Endothelial cell of umbilical vein (primary cell): ENCODE measurements around the gene HECTD2. TPM values are rescaled to one million over a fixed set of nuclear protein-coding genes. Genes with fewer than 3 reads are reported as not detected.

Source experiments
- BruUV-seq: library from RNA; stranded (reverse); fragments of 400-500 nt; replicated peaks from 2 replicates; lab custom pipeline; 2021; lab: Mats Ljungman, UMichigan
- CTCF ChIA-PET: fragments of 300-600, 350-600 bp; sonication (Branson Sonifier 250); formaldehyde crosslinking; loops from one replicate; lab custom pipeline; 2021; ENCODE audit warnings: antibody characterized with exemption, inconsistent platforms; lab: Charles Lee
- POLR2A ChIA-PET: fragments of 300-600, 350-600 bp; sonication (Branson Sonifier 250); formaldehyde crosslinking; loops from one replicate; lab custom pipeline; 2021; ENCODE audit warnings: antibody characterized with exemption, inconsistent platforms; lab: Charles Lee
- DNase-seq: peaks from one replicate; pipeline ENCODE4 v3.0.0-alpha.2; 2011; ENCODE audit warnings: low read depth, low spot score
- FAIRE-seq: peaks from 2 replicates; lab custom pipeline; 2011; peaks lifted over from hg19 to GRCh38; lab: Jason Lieb, UNC
- H2AFZ ChIP-seq: 2 replicates; pipeline ENCODE4 v1.6.0; 2012; ENCODE audit warnings: low read depth, low read length, control low read depth, inconsistent platforms
- H3K27ac ChIP-seq: 2 replicates; pipeline ENCODE4 v1.5.1; 2011; ENCODE audit warnings: low read depth, mild to moderate bottlenecking, control low read depth, low read length, moderate library complexity; ENCODE audit not compliant: insufficient read depth
- H3K27me3 ChIP-seq, 2 experiments: 2 replicates each; pipeline versions ENCODE4 v1.6.0 to v1.6.1; 2011; ENCODE audit warnings: low read length in 2 of 2, mixed read lengths in 1 of 2; ENCODE audit not compliant: control insufficient read depth in 2 of 2, insufficient read depth in 2 of 2
- H3K36me3 ChIP-seq, 2 experiments: 2 replicates in 1 of 2; 3 replicates in 1 of 2; pipeline ENCODE4 v1.5.1; 2011; ENCODE audit warnings: low read length in 2 of 2, mild to moderate bottlenecking in 1 of 2, moderate library complexity in 1 of 2; ENCODE audit not compliant: control insufficient read depth in 2 of 2, insufficient read depth in 2 of 2; ENCODE audit errors: extremely low read depth in 1 of 2
- H3K4me1 ChIP-seq: 3 replicates; pipeline ENCODE4 v1.5.1; 2011; ENCODE audit warnings: mild to moderate bottlenecking, low read length; ENCODE audit not compliant: control insufficient read depth, insufficient read depth; ENCODE audit errors: extremely low read depth
- H3K4me2 ChIP-seq: 2 replicates; pipeline ENCODE4 v1.6.1; 2011; ENCODE audit warnings: low read length, control low read depth, mixed read lengths; ENCODE audit not compliant: insufficient read depth
- H3K4me3 ChIP-seq, 3 experiments: fragments of 200-600 bp in 1 of 3; sonication (generic), shearing (Covaris generic) in 1 of 3; replicated peaks in 1 of 3; 2 replicates each; pipeline ENCODE4 v1.5.1; 2011 to 2016; ENCODE audit warnings: control low read depth in 3 of 3, low read length in 3 of 3, mild to moderate bottlenecking in 2 of 3, inconsistent platforms in 1 of 3, low read depth in 1 of 3, moderate library complexity in 1 of 3; ENCODE audit not compliant: insufficient read depth in 1 of 3
- H3K79me2 ChIP-seq: 2 replicates; pipeline ENCODE4 v1.6.0; 2012; ENCODE audit warnings: low read length, inconsistent platforms; ENCODE audit not compliant: control insufficient read depth, insufficient read depth
- H3K9ac ChIP-seq: replicated peaks from 2 replicates; pipeline ENCODE3; 2011; ENCODE audit warnings: low read length, control low read depth; ENCODE audit not compliant: insufficient read depth; ENCODE audit errors: extremely low read depth
- H3K9me1 ChIP-seq: replicated peaks from 3 replicates; pipeline ENCODE4 v1.6.0; 2011; ENCODE audit warnings: mild to moderate bottlenecking, low read length; ENCODE audit not compliant: control insufficient read depth, insufficient read depth; ENCODE audit errors: extremely low read depth
- H3K9me3 ChIP-seq: replicated peaks from 2 replicates; pipeline ENCODE4 v1.5.1; 2012; ENCODE audit warnings: low read length, inconsistent platforms; ENCODE audit not compliant: control insufficient read depth, insufficient read depth
- H4K20me1 ChIP-seq: replicated peaks from 2 replicates; pipeline ENCODE3; 2011; ENCODE audit warnings: mild to moderate bottlenecking, low read length; ENCODE audit not compliant: control insufficient read depth, insufficient read depth; ENCODE audit errors: extremely low read depth
- CTCF ChIP-seq, 2 donors: IDR thresholded peaks; 1 replicate in 1 of 2; 2 replicates in 1 of 2; pipeline ENCODE4 v1.5.1; 2011; ENCODE audit warnings: low read length in 2 of 2, mild to moderate bottlenecking in 2 of 2, moderate library complexity in 2 of 2, control low read depth in 1 of 2, inconsistent platforms in 1 of 2, low read depth in 1 of 2; ENCODE audit not compliant: insufficient read depth in 1 of 2; ENCODE audit errors: extremely low read depth in 1 of 2
- EZH2 ChIP-seq: IDR thresholded peaks from 2 replicates; pipeline ENCODE4 v1.6.1; 2012; ENCODE audit warnings: borderline replicate concordance, low read depth, mild to moderate bottlenecking, moderate library complexity, low read length, inconsistent platforms; ENCODE audit not compliant: severe bottlenecking
- FOS ChIP-seq: IDR thresholded peaks from 2 replicates; pipeline ENCODE4 v1.6.1; 2011; ENCODE audit warnings: mild to moderate bottlenecking, low read length, moderate library complexity, borderline replicate concordance; ENCODE audit not compliant: insufficient read depth
- GATA2 ChIP-seq: IDR thresholded peaks from 2 replicates; pipeline ENCODE4 v1.7.0; 2011; ENCODE audit warnings: low read depth, mild to moderate bottlenecking, moderate library complexity, mixed read lengths, low read length; ENCODE audit not compliant: insufficient read length, insufficient read depth
- JUN ChIP-seq: IDR thresholded peaks from 2 replicates; pipeline ENCODE4 v1.6.1; 2011; ENCODE audit warnings: borderline replicate concordance, low read depth; ENCODE audit not compliant: insufficient read length, insufficient read depth
- MAX ChIP-seq: IDR thresholded peaks from 2 replicates; pipeline ENCODE4 v1.6.1; 2011; ENCODE audit not compliant: insufficient read depth, insufficient read length
- MYC ChIP-seq: IDR thresholded peaks from one replicate; pipeline ENCODE4 v1.6.1; 2011; ENCODE audit warnings: mild to moderate bottlenecking, low read depth, low read length
- POLR2A ChIP-seq: IDR thresholded peaks from 2 replicates; pipeline ENCODE4 v1.6.1; 2012; ENCODE audit warnings: low read depth, mild to moderate bottlenecking, control low read depth, low read length
- POLR2AphosphoS5 ChIP-seq: IDR thresholded peaks from 2 replicates; pipeline ENCODE4 v1.6.1; 2012; ENCODE audit warnings: low read depth, mild to moderate bottlenecking, control low read depth, low read length, moderate library complexity; ENCODE audit not compliant: insufficient read depth
- dilution Hi-C: fragments of 300-500 bp; cut with MboI; formaldehyde crosslinking; loops from one replicate; pipeline ENCODE4 v1.15.0; 2019; ENCODE audit warnings: low sequenced_read_pairs; ENCODE audit not compliant: extremely low pct_ligation_motif_present
- intact Hi-C: fragments of 100-400 bp; cut with micrococcal nuclease; formaldehyde crosslinking; loops from one replicate; pipeline ENCODE4 v1.10.0; 2022
- polyA plus RNA-seq, 4 experiments: library from polyadenylated mRNA; depleted of rRNA in 3 of 4; stranded (reverse) in 3 of 4; unstranded in 1 of 4; fragments of >200 nt; gene quantifications; 2 replicates each; pipeline versions ENCODE4 v1.2.1 to v1.2.3, GENCODE V29; 2011 to 2012; ENCODE audit warnings: missing spikeins in 1 of 4
- total RNA-seq: library from RNA; stranded (reverse); gene quantifications from 2 replicates; pipeline ENCODE4 v1.2.3, GENCODE V29; 2021

HECTD2 gene
- total and polyA plus RNA-seq, 2 donors (not counting 3 experiments of a cell fraction or from before 2014, with no cell fraction given), result 4.2 to 10.7 TPM

- H3K27ac ChIP-seq, result no peak overlapping the region
- CTCF ChIA-PET, result interaction anchor here (1.0 to 1.7 kb wide), 4 partner anchors 8 to 34 kb away, joined by 3 to 7 read pairs (median 4); no protein-coding TSS in a partner anchor
- no peaks in the 10 kb centered on the region for H3K27me3 ChIP-seq
- FAIRE-seq (no peak), DNase-seq (no peak)
- no peaks in the 10 kb centered on the region for H4K20me1 ChIP-seq
- no peaks in the 10 kb centered on the region for H3K36me3 ChIP-seq
- POLR2A ChIA-PET, result interaction anchor here (0.7 kb wide), 1 partner anchor 854 kb away, joined by 3 read pairs; no protein-coding TSS in a partner anchor
- no TSS peak for BruUV-seq
- no peak overlapping the region for H2AFZ ChIP-seq
- TF ChIP-seq POLR2AphosphoS5 (no peak), CTCF (IDR thresholded peaks at IDR 0.05; ENCODE audit: extremely low read depth in 1 of 2, insufficient read depth in 1 of 2, low read depth in 1 of 2, low read length in 2 of 2) (no peak), FOS (peak; percentile 12), POLR2A (no peak)
- intact Hi-C loops, result no loop called here
- no peak overlapping the region for H3K9ac ChIP-seq
- dilution Hi-C loops, result no loop called here
- no peaks in the 10 kb centered on the region for H3K9me3 ChIP-seq
- H3K9me1 ChIP-seq, result no peaks in the 10 kb centered on the region
- H3K4me1 ChIP-seq, result no peaks in the 10 kb centered on the region
- no peak overlapping the region for H3K4me2 ChIP-seq
- no peaks in the 10 kb centered on the region for H3K79me2 ChIP-seq
- H3K4me3 ChIP-seq, result no peak overlapping the region
Measured at GRCh38 chr10:91420868-91421267, 10.7 kb downstream of the HECTD2 start.

GRCh38 chr10:91422915-91423314 lies 12.8 kb downstream of the HECTD2 start:
- no peaks in the 10 kb centered on the region for H3K79me2 ChIP-seq
- no TSS peak for BruUV-seq
- TF ChIP-seq GATA2 (no peak), CTCF (IDR thresholded peaks at IDR 0.05; ENCODE audit: extremely low read depth in 1 of 2, insufficient read depth in 1 of 2, low read depth in 1 of 2, low read length in 2 of 2) (no peak), EZH2 (no peak), POLR2A (no peak), JUN (no peak), MAX (no peak), MYC (no peak)
- no peak overlapping the region for H3K4me3 ChIP-seq
- no peak overlapping the region for H3K4me2 ChIP-seq
- H4K20me1 ChIP-seq, result no peaks in the 10 kb centered on the region
- no peaks in the 10 kb centered on the region for H3K27me3 ChIP-seq
- dilution Hi-C loops (no loop called here), intact Hi-C loops (no loop called here)
- ChIA-PET POLR2A (no interaction called here), CTCF (no interaction called here)
- no peak for DNase-seq
- H3K9ac ChIP-seq, result no peak overlapping the region
- no peak overlapping the region for H3K27ac ChIP-seq
- no peaks in the 10 kb centered on the region for H3K36me3 ChIP-seq
- H3K9me1 ChIP-seq, result no peaks in the 10 kb centered on the region
- H2AFZ ChIP-seq, result no peak overlapping the region
- no peak for FAIRE-seq
- no peaks in the 10 kb centered on the region for H3K4me1 ChIP-seq
- no peaks in the 10 kb centered on the region for H3K9me3 ChIP-seq
